SK-N-SH treated with all-trans-retinoic acid at 6 μM for 48 hours (cell line): ENCODE results near the gene RBAK.

ENCODE experiments used
- ATAC-seq: fragments of 200-7000 bp; cut with Tn5 transposase; 3 replicates; pipeline ENCODE4 v1.9.1; 2020; ENCODE audit warnings: mild to moderate bottlenecking, moderate library complexity
- ARNTL ChIP-seq: fragments of 450-650 bp; formaldehyde crosslinking; IDR thresholded peaks from 2 replicates; pipeline ENCODE4 v1.5.0; 2020; ENCODE audit warnings: low read depth, mild to moderate bottlenecking, moderate library complexity, borderline replicate concordance
- BACH2 ChIP-seq: fragments of 250-450 bp; sonication (Bioruptor Pico); IDR thresholded peaks from 2 replicates; pipeline ENCODE4 v1.9.0; 2021; ENCODE audit warnings: mild to moderate bottlenecking, borderline replicate concordance
- CREB5 ChIP-seq: fragments of 250-450 bp; sonication (Bioruptor Pico); IDR thresholded peaks from 2 replicates; pipeline ENCODE4 v1.5.1; 2020; ENCODE audit warnings: low read depth, mild to moderate bottlenecking, moderate library complexity
- CSDC2 ChIP-seq: fragments of 250-450 bp; sonication (Bioruptor Pico); IDR thresholded peaks from 2 replicates; pipeline ENCODE4 v1.5.0; 2020; ENCODE audit warnings: mild to moderate bottlenecking, moderate library complexity
- CSRNP3 ChIP-seq: fragments of 250-450 bp; sonication (Bioruptor Pico); IDR thresholded peaks from 2 replicates; pipeline ENCODE4 v1.5.1; 2021; ENCODE audit warnings: mild to moderate bottlenecking, moderate library complexity
- ESRRG ChIP-seq: fragments of 250-450 bp; sonication (Bioruptor Pico); IDR thresholded peaks from 2 replicates; pipeline ENCODE4 v1.6.1; 2021; ENCODE audit warnings: mild to moderate bottlenecking
- GLIS3 ChIP-seq: fragments of 250-450 bp; sonication (Bioruptor Pico); IDR thresholded peaks from 2 replicates; pipeline ENCODE4 v1.5.0; 2020; ENCODE audit warnings: mild to moderate bottlenecking, moderate library complexity
- ISL1 ChIP-seq: fragments of 250-450 bp; sonication (Bioruptor Pico); IDR thresholded peaks from 2 replicates; pipeline ENCODE4 v2.1.2; 2022; ENCODE audit warnings: mild to moderate bottlenecking, moderate library complexity
- OSR1 ChIP-seq: fragments of 250-450 bp; sonication (Bioruptor Pico); IDR thresholded peaks from 2 replicates; pipeline ENCODE4 v1.8.0; 2022; ENCODE audit warnings: moderate library complexity, mild to moderate bottlenecking, inconsistent platforms
- PATZ1 ChIP-seq: fragments of 250-450 bp; sonication (Bioruptor Pico); IDR thresholded peaks from 2 replicates; pipeline ENCODE4 v1.8.0; 2020; ENCODE audit warnings: mild to moderate bottlenecking, moderate library complexity, borderline replicate concordance
- POU6F1 ChIP-seq: fragments of 250-450 bp; sonication (Bioruptor Pico); IDR thresholded peaks from 2 replicates; pipeline ENCODE4 v1.8.0; 2021; ENCODE audit warnings: low read depth, mild to moderate bottlenecking, moderate library complexity, borderline replicate concordance
- PPARA ChIP-seq: fragments of 250-450 bp; sonication (Bioruptor Pico); IDR thresholded peaks from 2 replicates; pipeline ENCODE4 v1.5.0; 2020; ENCODE audit warnings: mild to moderate bottlenecking, borderline replicate concordance
- RARB ChIP-seq: fragments of 250-450 bp; sonication (Bioruptor Pico); IDR thresholded peaks from 2 replicates; pipeline ENCODE4 v1.8.0; 2021; ENCODE audit warnings: mild to moderate bottlenecking, moderate library complexity
- SNAI2 ChIP-seq: fragments of 250-450 bp; sonication (Bioruptor Pico); IDR thresholded peaks from 2 replicates; pipeline ENCODE4 v1.5.0; 2020; ENCODE audit warnings: mild to moderate bottlenecking, moderate library complexity
- TCF4 ChIP-seq: fragments of 250-450 bp; sonication (Bioruptor Pico); IDR thresholded peaks from 2 replicates; pipeline ENCODE4 v1.8.0; 2021; ENCODE audit warnings: mild to moderate bottlenecking, moderate library complexity, borderline replicate concordance
- TOX ChIP-seq: fragments of 250-450 bp; sonication (Bioruptor Pico); IDR thresholded peaks from 2 replicates; pipeline ENCODE4 v1.8.0; 2021; ENCODE audit warnings: mild to moderate bottlenecking, moderate library complexity, borderline replicate concordance
- TSHZ2 ChIP-seq: fragments of 250-450 bp; sonication (Bioruptor Pico); IDR thresholded peaks from 2 replicates; pipeline ENCODE4 v1.5.0; 2020; ENCODE audit warnings: mild to moderate bottlenecking, moderate library complexity
- ZC3H10 ChIP-seq: fragments of 250-450 bp; sonication (Bioruptor Pico); IDR thresholded peaks from 2 replicates; pipeline ENCODE4 v1.5.1; 2021; ENCODE audit warnings: mild to moderate bottlenecking, moderate library complexity
- ZFP3 ChIP-seq: fragments of 250-450 bp; sonication (Bioruptor Pico); IDR thresholded peaks from 2 replicates; pipeline ENCODE4 v1.5.0; 2020; ENCODE audit warnings: mild to moderate bottlenecking, moderate library complexity
- ZFP30 ChIP-seq: fragments of 450-650 bp; formaldehyde crosslinking; IDR thresholded peaks from 2 replicates; pipeline ENCODE4 v1.5.0; 2022; ENCODE audit warnings: mild to moderate bottlenecking, moderate library complexity
- ZNF565 ChIP-seq: fragments of 450-650 bp; formaldehyde crosslinking; conservative IDR thresholded peaks from 2 replicates; pipeline ENCODE4 v1.5.0; 2020; ENCODE audit warnings: low read depth, mild to moderate bottlenecking, moderate library complexity
- ZNF70 ChIP-seq: fragments of 450-650 bp; formaldehyde crosslinking; IDR thresholded peaks from 2 replicates; pipeline ENCODE4 v1.5.0; 2020; ENCODE audit warnings: mild to moderate bottlenecking, moderate library complexity
- ZNF8 ChIP-seq: fragments of 450-650 bp; formaldehyde crosslinking; IDR thresholded peaks from 2 replicates; pipeline ENCODE4 v1.5.0; 2020; ENCODE audit warnings: mild to moderate bottlenecking, moderate library complexity

The RBAK gene

GRCh38 chr7:5088906-5089305 is 43.2 kb downstream of the RBAK start:
- ATAC-seq, result no peak
- TF ChIP-seq CSRNP3, result no peak
- TF ChIP-seq CSDC2 (CRISPR knock-in tag), result no peak
- no peak for TF ChIP-seq SNAI2 (CRISPR knock-in tag)
- TF ChIP-seq ZNF565 (CRISPR knock-in tag), result no peak
- no peak for TF ChIP-seq CREB5 (CRISPR knock-in tag)
- TF ChIP-seq ARNTL (CRISPR knock-in tag), result no peak
- no peak for TF ChIP-seq PATZ1 (CRISPR knock-in tag)
- TF ChIP-seq ZFP3 (CRISPR knock-in tag), result no peak
- no peak for TF ChIP-seq TCF4 (CRISPR knock-in tag)
- TF ChIP-seq RARB (CRISPR knock-in tag), result no peak
- TF ChIP-seq ZNF70 (CRISPR knock-in tag), result no peak
- TF ChIP-seq TOX (CRISPR knock-in tag), result no peak
- no peak for TF ChIP-seq ZFP30 (CRISPR knock-in tag)
- TF ChIP-seq GLIS3 (CRISPR knock-in tag), result no peak
- no peak for TF ChIP-seq POU6F1 (CRISPR knock-in tag)
- no peak for TF ChIP-seq ZC3H10
- TF ChIP-seq OSR1 (CRISPR knock-in tag), result no peak
- TF ChIP-seq PPARA (CRISPR knock-in tag), result no peak
- TF ChIP-seq BACH2 (CRISPR knock-in tag), result no peak
- TF ChIP-seq TSHZ2, result no peak

- TF ChIP-seq BACH2 (CRISPR knock-in tag), result no peak
- TF ChIP-seq ISL1 (CRISPR knock-in tag), result no peak
- TF ChIP-seq POU6F1 (CRISPR knock-in tag), result no peak
- no peak for TF ChIP-seq PPARA (CRISPR knock-in tag)
- TF ChIP-seq CSDC2 (CRISPR knock-in tag), result no peak
- TF ChIP-seq ZNF8, result no peak
- no peak for TF ChIP-seq PATZ1 (CRISPR knock-in tag)
- no peak for TF ChIP-seq RARB (CRISPR knock-in tag)
- TF ChIP-seq CREB5 (CRISPR knock-in tag), result no peak
- TF ChIP-seq OSR1 (CRISPR knock-in tag), result no peak
- TF ChIP-seq TCF4 (CRISPR knock-in tag), result no peak
- no peak for TF ChIP-seq ZFP3 (CRISPR knock-in tag)
- TF ChIP-seq TOX (CRISPR knock-in tag), result no peak
- TF ChIP-seq ESRRG (CRISPR knock-in tag), result no peak
- TF ChIP-seq, all 23 proteins: peak for 0
- no peak for ATAC-seq
Measured at GRCh38 chr7:5093948-5094347, 48.3 kb downstream of the RBAK start.
